WERI-Rb-1 (cell line): ENCODE measurements around the gene ZBED6.

ENCODE experiments used
- DNase-seq: peaks from one replicate; pipeline ENCODE4 v3.0.0-alpha.2; 2020
- H3K27ac ChIP-seq: fragments of 250-450 bp; sonication (Bioruptor Pico); 2 replicates; pipeline ENCODE4 v1.5.1; 2020; ENCODE audit warnings: mild to moderate bottlenecking, moderate library complexity
- H3K27me3 ChIP-seq: fragments of 250-450 bp; sonication (Bioruptor Pico); 2 replicates; pipeline ENCODE4 v1.5.1; 2021; ENCODE audit warnings: mild to moderate bottlenecking, low read depth, moderate library complexity; ENCODE audit not compliant: insufficient read depth, severe bottlenecking
- H3K36me3 ChIP-seq: fragments of 250-450 bp; sonication (Bioruptor Pico); 2 replicates; pipeline ENCODE4 v1.5.1; 2020; ENCODE audit warnings: mild to moderate bottlenecking, moderate library complexity
- H3K4me3 ChIP-seq: 2 replicates; pipeline ENCODE4 v1.5.1; 2011; ENCODE audit warnings: low read depth, mild to moderate bottlenecking, control low read depth, low read length
- H3K9me3 ChIP-seq: fragments of 250-450 bp; sonication (Bioruptor Pico); 2 replicates; pipeline ENCODE4 v1.5.1; 2021; ENCODE audit warnings: mild to moderate bottlenecking, moderate library complexity; ENCODE audit not compliant: severe bottlenecking
- TF ChIP-seq, protein P1 (sequence below): IDR thresholded peaks from 2 replicates; pipeline ENCODE4 v1.5.1; 2011; ENCODE audit warnings: low read depth, mild to moderate bottlenecking, control low read depth, inconsistent platforms, low read length

ZBED6 gene

DNA sequence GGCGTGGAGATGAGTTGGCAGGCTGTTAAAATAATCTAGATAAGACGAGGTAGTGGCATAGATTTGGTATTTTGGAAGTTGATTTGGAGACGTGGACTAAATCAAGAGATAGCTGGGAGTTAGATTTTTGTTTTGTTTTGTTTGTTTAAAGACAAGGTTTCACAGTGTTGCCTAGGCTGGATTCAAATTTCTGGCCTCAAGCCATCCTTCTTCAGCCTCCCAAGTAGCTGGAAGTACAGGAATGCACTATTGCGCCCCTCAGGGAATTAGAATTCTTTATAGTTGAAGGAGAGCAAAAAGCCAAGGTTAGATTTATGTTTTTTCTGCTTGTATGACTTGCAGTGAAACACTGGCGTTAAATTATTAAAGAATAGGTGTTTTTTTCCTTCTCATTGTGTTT lies 43.7 kb downstream of the ZBED6 start:
- H3K4me3 ChIP-seq, result no peak overlapping the region
- H3K36me3 ChIP-seq, result peaks cover 90% of the 10 kb centered on the region
- H3K9me3 ChIP-seq, result peaks cover 3% of the 10 kb centered on the region
- TF ChIP-seq, protein P1, sequence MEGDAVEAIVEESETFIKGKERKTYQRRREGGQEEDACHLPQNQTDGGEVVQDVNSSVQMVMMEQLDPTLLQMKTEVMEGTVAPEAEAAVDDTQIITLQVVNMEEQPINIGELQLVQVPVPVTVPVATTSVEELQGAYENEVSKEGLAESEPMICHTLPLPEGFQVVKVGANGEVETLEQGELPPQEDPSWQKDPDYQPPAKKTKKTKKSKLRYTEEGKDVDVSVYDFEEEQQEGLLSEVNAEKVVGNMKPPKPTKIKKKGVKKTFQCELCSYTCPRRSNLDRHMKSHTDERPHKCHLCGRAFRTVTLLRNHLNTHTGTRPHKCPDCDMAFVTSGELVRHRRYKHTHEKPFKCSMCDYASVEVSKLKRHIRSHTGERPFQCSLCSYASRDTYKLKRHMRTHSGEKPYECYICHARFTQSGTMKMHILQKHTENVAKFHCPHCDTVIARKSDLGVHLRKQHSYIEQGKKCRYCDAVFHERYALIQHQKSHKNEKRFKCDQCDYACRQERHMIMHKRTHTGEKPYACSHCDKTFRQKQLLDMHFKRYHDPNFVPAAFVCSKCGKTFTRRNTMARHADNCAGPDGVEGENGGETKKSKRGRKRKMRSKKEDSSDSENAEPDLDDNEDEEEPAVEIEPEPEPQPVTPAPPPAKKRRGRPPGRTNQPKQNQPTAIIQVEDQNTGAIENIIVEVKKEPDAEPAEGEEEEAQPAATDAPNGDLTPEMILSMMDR, result no peak
- no peak overlapping the region for H3K27ac ChIP-seq
- no peaks in the 10 kb centered on the region for H3K27me3 ChIP-seq
- DNase-seq, result no peak

DNA sequence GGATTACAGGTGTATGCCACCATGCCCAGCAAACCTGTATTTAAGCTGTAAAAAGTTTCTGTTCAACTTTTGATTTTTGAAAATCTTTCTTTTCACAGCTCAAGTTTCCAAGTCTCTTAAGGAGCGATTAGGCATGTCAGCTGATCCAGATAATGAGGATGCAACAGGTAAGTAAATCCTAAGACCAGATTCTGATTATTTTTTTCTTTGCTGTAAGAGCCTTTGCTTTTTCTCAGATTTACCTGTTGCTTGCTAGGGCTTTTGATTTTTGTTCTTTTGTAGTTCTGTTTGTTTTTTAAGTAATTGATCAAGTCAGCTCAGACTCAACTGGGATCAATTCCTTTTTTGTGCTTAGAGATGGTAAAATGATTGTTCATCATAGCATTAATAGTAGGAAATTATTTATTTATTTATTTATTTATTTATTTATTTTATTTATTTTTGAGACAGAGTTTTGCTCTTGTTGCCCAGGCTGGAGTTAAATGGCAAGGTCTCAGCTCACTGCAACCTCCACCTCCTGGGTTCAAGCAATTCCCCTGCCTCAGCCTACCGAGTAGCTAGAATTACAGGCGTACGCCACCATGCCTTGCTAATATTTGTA lies 44.9 kb downstream of the ZBED6 start:
- Histone ChIP-seq H3K27ac (no peak overlapping the region), H3K36me3 (peaks cover 90% of the 10 kb centered on the region)

DNA sequence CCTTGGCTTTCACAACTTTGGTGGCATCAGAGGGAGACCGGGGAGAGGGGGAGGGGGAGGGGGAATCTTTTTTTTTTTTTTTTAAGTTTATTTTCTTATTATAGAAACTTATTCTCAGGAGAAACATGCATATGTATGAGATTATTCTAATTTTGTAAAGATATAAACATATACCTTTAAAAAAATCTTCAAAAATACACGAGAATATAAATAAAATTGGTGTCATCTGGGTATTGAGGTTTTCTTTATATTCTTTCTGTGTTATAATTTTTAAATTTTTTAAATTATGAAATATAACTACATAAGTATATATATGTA lies 47.1 kb downstream of the ZBED6 start:
- TF ChIP-seq, protein P1, result no peak
- peaks cover 3% of the 10 kb centered on the region for H3K9me3 ChIP-seq
- no peaks in the 10 kb centered on the region for H3K27me3 ChIP-seq
- H3K4me3 ChIP-seq, result no peak overlapping the region
- DNase-seq, result no peak
- no peak overlapping the region for H3K27ac ChIP-seq
- peaks cover 89% of the 10 kb centered on the region for H3K36me3 ChIP-seq

More for the DNA sequence above, 44.9 kb downstream of the ZBED6 start:
- Histone ChIP-seq H3K27me3 (no peaks in the 10 kb centered on the region), H3K4me3 (no peak overlapping the region), H3K9me3 (peaks cover 3% of the 10 kb centered on the region)
- no peak for DNase-seq
- TF ChIP-seq, protein P1, result no peak

DNA sequence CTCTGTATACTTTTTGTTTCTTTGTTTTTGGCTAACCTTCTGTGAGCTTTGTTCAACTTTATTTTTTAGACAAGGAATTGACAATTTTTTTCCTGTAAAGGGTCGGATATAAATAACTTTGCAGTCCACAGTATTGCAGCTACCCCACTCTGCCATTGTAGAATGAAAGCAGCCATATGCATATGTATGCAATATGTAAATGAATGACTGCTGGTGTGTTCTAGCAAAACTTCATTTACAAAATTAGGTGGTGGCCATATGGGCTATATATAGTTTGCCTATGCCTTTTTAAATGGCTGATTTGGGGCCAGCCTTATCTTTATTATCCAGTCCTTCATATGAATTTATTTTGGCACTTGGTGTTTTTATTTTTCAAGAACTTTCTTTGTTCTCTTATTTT lies 48.0 kb downstream of the ZBED6 start:
- TF ChIP-seq, protein P1, result no peak
- no peak for DNase-seq
- H3K27me3 ChIP-seq, result no peaks in the 10 kb centered on the region
- peaks cover 89% of the 10 kb centered on the region for H3K36me3 ChIP-seq
- peaks cover 3% of the 10 kb centered on the region for H3K9me3 ChIP-seq
- H3K27ac ChIP-seq, result no peak overlapping the region
- H3K4me3 ChIP-seq, result no peak overlapping the region
